ENCODE results near the gene PRKCE.

Gene PRKCE

GRCh38 chr2:45987856-45988255 is 336.4 kb downstream of the PRKCE start:
- Mint-ChIP-seq H3K9me3 (no peaks in the 10 kb centered on the region), H3K27me3 (no peaks in the 10 kb centered on the region), H3K4me1 (no peaks in the 10 kb centered on the region), H3K4me3 (no peak overlapping the region), H3K27ac (no peak overlapping the region), H3K36me3 (no peaks in the 10 kb centered on the region)
- DNase-seq: no peak
- CTCF ChIA-PET: no interaction called here

DNA sequence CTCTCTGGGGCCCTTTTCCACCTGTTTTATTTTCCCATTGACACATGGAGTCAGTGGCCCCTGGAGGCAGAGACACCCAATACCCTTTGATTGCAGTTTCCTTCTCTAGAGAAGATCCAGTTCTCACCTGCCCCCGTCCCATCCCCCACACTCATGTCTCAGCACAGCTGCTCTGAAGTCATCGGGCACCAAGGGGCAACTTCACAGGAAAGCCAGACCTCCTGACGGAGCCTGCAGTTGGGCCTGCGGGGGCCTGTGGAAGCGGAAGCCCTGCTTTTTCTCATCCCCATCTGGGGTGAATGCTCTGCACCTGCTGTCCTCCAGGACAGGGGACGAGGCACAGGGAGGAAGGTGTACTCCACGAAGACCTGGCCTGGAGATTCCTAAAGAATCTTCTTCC is 337.4 kb downstream of the PRKCE start:
- DNase-seq: no peak
- Mint-ChIP-seq H3K4me1 (peaks cover 4% of the 10 kb centered on the region), H3K27ac (no peak overlapping the region), H3K36me3 (no peaks in the 10 kb centered on the region), H3K27me3 (no peaks in the 10 kb centered on the region), H3K4me3 (no peak overlapping the region), H3K9me3 (no peaks in the 10 kb centered on the region)
- CTCF ChIA-PET: no interaction called here

GRCh38 chr2:45990131-45990530 is 338.7 kb downstream of the PRKCE start:
- no peak overlapping the region for H3K27ac Mint-ChIP-seq
- no peaks in the 10 kb centered on the region for H3K9me3 Mint-ChIP-seq
- no peaks in the 10 kb centered on the region for H3K36me3 Mint-ChIP-seq
- DNase-seq: no peak
- peaks cover 4% of the 10 kb centered on the region for H3K4me1 Mint-ChIP-seq
- no peak overlapping the region for H3K4me3 Mint-ChIP-seq
- H3K27me3 Mint-ChIP-seq: no peaks in the 10 kb centered on the region
- CTCF ChIA-PET: interaction anchor here (1.1 kb wide), 1 partner anchor 470 kb away, joined by 3 read pairs; no protein-coding TSS in a partner anchor

DNA sequence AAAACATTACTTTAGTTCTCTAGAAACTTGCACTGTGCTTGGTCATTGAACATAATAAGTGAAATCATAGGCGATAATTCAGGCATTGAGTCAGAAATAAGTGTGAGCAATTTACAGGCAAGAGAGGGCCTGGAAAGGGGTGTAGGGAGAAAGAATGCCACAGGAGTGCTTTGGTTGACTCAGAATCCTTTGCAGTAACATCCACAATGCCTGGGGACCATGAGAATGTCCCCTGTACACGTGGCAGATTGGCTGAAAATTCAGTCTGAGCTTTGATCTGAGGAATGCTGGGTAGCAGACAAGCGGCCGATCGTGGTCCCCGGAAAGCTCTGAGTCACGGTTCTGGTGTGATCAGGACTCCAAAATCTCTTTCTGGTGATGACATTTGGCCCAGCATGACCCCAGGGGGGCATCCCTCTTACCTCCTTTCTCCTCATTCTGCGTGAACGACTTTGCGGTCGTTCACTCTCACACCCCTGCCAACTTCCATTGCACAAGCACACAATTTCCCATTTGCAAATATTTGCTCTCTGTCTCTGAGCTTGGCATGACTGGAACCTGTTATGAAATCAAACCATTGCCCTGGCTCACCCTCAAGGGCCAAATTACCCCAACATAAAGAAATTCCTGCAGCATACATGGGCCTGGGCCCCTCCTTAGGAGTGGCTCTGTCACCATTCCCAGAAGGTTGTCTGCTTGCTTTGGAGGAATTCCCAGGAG is 340.7 kb downstream of the PRKCE start:
- CTCF ChIA-PET: interaction anchor here (1.4 to 1.8 kb wide), 3 partner anchors 9 to 29 kb away, joined by 3 to 6 read pairs (median 5); no protein-coding TSS in a partner anchor
- no peak for DNase-seq
- H3K4me1 Mint-ChIP-seq: peaks cover 4% of the 10 kb centered on the region
- no peak overlapping the region for H3K27ac Mint-ChIP-seq
- H3K36me3 Mint-ChIP-seq: no peaks in the 10 kb centered on the region
- H3K27me3 Mint-ChIP-seq: no peaks in the 10 kb centered on the region
- H3K4me3 Mint-ChIP-seq: no peak overlapping the region
- no peaks in the 10 kb centered on the region for H3K9me3 Mint-ChIP-seq

DNA sequence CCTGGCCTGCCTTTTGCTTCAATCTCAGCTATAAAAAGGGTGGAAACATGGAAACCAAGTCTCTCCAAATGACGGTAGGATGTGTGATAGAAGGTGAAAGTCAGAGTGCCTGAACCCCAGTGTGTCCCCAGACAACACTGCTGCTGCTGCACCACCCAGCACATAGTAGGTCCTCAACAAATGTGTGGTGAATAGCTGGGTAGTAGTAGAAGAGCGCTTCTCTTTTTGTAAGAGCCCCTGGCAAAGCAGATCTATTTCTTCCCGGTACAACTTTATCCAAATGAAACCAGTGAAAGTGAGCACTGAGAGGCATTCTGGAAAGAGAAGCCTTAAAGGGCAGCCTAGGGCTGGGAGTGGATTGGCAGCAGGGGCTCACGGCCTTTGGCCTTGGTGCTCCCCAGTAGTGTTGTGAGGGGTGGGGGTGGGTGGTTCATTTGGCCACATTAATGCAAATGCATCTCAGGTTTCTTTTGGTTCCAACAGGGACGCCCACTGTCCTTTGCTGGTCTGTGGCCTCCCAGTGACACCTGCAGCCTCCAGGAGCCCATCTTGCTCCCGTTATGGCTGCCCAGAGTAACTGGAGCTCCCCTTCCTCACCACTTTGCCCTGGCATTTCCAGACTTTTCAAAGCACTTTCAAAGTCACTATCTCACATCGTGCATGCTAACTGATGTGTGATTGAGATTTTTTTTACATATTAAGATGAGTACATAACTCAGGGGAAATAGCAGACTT is 341.4 kb downstream of the PRKCE start:
- no peaks in the 10 kb centered on the region for H3K27me3 Mint-ChIP-seq
- CTCF ChIA-PET: interaction anchor here (0.7 to 1.8 kb wide), 17 partner anchors 10 to 477 kb away, joined by 3 to 8 read pairs (median 4); no protein-coding TSS in a partner anchor

DNA sequence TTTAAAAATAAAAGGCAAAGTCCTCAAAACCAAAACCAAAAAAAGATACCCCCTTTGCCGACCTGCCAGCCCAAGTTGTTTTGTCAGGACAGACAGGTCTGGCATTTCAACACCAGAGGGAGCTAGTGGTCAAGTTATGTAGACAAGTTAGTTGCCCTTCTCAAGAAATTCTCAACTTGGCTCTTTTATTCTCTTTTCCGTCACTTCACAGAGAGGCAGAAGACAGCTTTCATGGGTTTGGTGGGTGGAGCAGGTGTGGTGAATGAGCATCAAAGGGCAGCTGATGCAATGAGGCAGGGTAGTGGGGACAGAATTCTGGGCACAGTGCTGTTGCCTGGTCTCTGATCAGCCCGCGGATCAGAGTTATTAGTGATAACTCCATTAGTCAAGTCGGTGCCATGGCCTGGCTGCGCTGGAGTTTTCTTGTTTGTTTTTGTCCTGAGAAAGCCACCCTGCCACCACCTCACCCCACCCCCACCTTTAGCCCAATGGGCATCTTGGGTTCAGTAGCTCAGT is 342.1 kb downstream of the PRKCE start:
- no peak overlapping the region for H3K4me3 Mint-ChIP-seq
- DNase-seq: peak; percentile 73
- H3K27ac Mint-ChIP-seq: no peak overlapping the region
- no peaks in the 10 kb centered on the region for H3K9me3 Mint-ChIP-seq
- no peaks in the 10 kb centered on the region for H3K36me3 Mint-ChIP-seq
- H3K27me3 Mint-ChIP-seq: no peaks in the 10 kb centered on the region
- CTCF ChIA-PET: interaction anchor here (0.7 to 1.8 kb wide), 18 partner anchors 9 to 477 kb away, joined by 3 to 8 read pairs (median 4); no protein-coding TSS in a partner anchor
- peaks cover 4% of the 10 kb centered on the region for H3K4me1 Mint-ChIP-seq

More for the DNA sequence above, 341.4 kb downstream of the PRKCE start:
- peaks cover 4% of the 10 kb centered on the region for H3K4me1 Mint-ChIP-seq
- H3K27ac Mint-ChIP-seq: no peak overlapping the region
- no peak overlapping the region for H3K4me3 Mint-ChIP-seq
- no peaks in the 10 kb centered on the region for H3K36me3 Mint-ChIP-seq
- no peaks in the 10 kb centered on the region for H3K9me3 Mint-ChIP-seq
- DNase-seq: no peak

DNA sequence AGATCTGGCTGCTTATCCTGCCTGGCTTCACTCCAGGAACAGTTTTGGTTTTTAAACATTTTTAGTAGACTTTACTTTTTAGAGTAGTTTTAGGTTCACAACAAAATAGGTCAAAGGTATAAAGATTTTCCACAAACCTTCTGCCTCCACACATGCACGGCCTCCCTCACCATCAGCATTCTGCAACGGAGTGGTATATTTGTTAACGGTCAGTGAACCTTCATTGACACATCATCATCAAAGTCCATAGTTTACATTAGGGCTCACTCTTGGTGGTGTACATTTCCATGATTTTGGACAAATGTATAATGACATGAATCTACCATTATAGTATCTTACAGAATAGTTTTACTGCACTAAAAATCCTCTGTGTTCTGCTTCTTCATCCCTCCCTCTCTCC is 342.6 kb downstream of the PRKCE start:
- H3K4me3 Mint-ChIP-seq: no peak overlapping the region

GRCh38 chr2:46000660-46001059 is 349.2 kb downstream of the PRKCE start:
- Mint-ChIP-seq H3K36me3 (no peaks in the 10 kb centered on the region), H3K4me3 (no peak overlapping the region), H3K4me1 (no peaks in the 10 kb centered on the region), H3K27me3 (no peaks in the 10 kb centered on the region), H3K9me3 (no peaks in the 10 kb centered on the region), H3K27ac (no peak overlapping the region)
- CTCF ChIA-PET: no interaction called here
- DNase-seq: no peak

More for the DNA sequence above, 342.6 kb downstream of the PRKCE start:
- Mint-ChIP-seq H3K27me3 (no peaks in the 10 kb centered on the region), H3K4me1 (peaks cover 4% of the 10 kb centered on the region), H3K36me3 (no peaks in the 10 kb centered on the region), H3K27ac (no peak overlapping the region), H3K9me3 (no peaks in the 10 kb centered on the region)
- CTCF ChIA-PET: interaction anchor here (0.7 to 1.8 kb wide), 14 partner anchors 9 to 476 kb away, joined by 3 to 8 read pairs (median 4); no protein-coding TSS in a partner anchor
- no peak for DNase-seq

DNA sequence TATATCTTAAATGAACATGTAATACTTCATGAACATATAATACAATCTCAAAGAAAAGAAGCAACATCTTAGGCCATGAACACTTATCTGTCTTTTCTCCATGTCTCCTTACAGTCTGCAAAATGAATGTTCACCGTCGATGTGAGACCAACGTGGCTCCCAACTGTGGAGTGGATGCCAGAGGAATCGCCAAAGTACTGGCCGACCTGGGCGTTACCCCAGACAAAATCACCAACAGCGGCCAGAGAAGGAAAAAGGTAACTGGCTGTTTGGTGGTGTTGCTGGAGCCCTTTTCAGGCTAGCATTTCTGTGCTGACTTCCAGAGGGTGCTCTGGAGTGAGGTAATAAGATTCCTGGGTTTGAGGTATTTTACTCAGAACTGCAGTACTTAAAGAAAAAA is 349.8 kb downstream of the PRKCE start:
- CTCF ChIA-PET: no interaction called here
- Mint-ChIP-seq H3K9me3 (no peaks in the 10 kb centered on the region), H3K4me1 (no peaks in the 10 kb centered on the region), H3K4me3 (no peak overlapping the region), H3K27me3 (no peaks in the 10 kb centered on the region), H3K36me3 (no peaks in the 10 kb centered on the region), H3K27ac (no peak overlapping the region)
- DNase-seq: no peak

DNA sequence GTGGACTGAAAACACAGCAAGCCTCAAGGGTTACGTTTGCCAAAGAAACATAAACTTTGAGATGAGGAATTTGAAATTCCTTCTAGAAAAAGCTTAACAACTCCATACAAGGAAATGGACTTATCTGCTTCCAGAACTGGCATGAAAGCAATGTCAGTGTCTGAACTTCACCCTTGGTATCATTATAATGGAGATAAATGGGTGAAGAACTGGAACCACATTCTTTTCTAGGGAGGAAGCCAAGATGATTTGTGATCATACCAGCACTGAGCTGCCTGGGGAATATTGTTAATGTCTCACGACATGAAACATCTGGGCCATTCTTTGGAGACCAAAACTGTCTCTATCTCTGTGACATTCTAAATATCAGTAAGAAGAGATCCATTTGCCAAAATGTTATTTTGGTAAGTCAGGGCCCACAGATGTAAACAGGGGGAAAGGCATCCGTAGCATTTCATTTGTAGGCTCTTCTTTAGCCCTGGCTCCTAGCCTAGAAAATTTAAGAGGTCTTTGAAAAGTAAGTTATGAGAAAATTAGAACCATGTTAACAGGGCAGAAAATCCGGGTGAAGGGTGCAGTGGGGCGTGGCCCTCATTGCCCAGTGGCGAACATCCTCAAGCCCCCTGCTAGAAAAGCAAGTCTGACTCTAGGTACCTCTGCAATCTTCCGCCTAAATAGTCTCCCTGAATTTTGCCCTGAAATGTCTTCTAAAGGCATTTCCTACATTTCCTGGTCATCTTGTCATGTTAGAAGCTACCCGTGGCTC is 350.4 kb downstream of the PRKCE start:
- no peaks in the 10 kb centered on the region for H3K36me3 Mint-ChIP-seq
- H3K4me1 Mint-ChIP-seq: no peaks in the 10 kb centered on the region
- no peaks in the 10 kb centered on the region for H3K9me3 Mint-ChIP-seq
- no peak for DNase-seq
- no peaks in the 10 kb centered on the region for H3K27me3 Mint-ChIP-seq
- no peak overlapping the region for H3K27ac Mint-ChIP-seq
- no peak overlapping the region for H3K4me3 Mint-ChIP-seq
- CTCF ChIA-PET: interaction anchor here (1.4 kb wide), 1 partner anchor 9 kb away, joined by 8 read pairs; no protein-coding TSS in a partner anchor

GRCh38 chr2:46002507-46002883 is 351.0 kb downstream of the PRKCE start:
- no peak for DNase-seq
- Mint-ChIP-seq H3K9me3 (no peaks in the 10 kb centered on the region), H3K27me3 (no peaks in the 10 kb centered on the region), H3K36me3 (no peaks in the 10 kb centered on the region), H3K4me1 (no peaks in the 10 kb centered on the region), H3K27ac (no peak overlapping the region), H3K4me3 (no peak overlapping the region)
- CTCF ChIA-PET: interaction anchor here (1.4 kb wide), 1 partner anchor 9 kb away, joined by 8 read pairs; no protein-coding TSS in a partner anchor

DNA sequence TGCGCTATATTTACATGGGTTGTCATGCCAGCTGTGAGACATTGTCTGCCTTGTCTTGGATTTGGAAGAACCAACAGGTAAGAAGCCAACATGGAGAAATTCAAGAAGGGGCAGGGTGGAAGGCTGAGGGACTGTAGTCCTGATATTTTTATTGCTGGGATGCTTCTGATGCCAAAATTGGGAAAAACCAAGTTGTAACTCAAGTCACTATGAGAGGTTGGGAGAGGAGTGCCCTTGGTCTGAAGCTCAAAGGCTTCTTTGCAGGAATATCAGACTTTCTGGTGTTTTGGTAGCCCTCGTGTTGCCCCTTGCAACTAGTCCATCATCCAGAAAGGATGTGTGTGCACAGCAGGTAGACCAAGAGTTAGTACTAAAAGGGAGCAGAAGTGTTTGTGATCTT is 351.5 kb downstream of the PRKCE start:
- no peaks in the 10 kb centered on the region for H3K9me3 Mint-ChIP-seq
- H3K27ac Mint-ChIP-seq: no peak overlapping the region
- H3K4me1 Mint-ChIP-seq: no peaks in the 10 kb centered on the region
- H3K27me3 Mint-ChIP-seq: no peaks in the 10 kb centered on the region
- no peak for DNase-seq
- H3K4me3 Mint-ChIP-seq: no peak overlapping the region
- CTCF ChIA-PET: interaction anchor here (1.4 kb wide), 1 partner anchor 10 kb away, joined by 8 read pairs; no protein-coding TSS in a partner anchor
- H3K36me3 Mint-ChIP-seq: no peaks in the 10 kb centered on the region

DNA sequence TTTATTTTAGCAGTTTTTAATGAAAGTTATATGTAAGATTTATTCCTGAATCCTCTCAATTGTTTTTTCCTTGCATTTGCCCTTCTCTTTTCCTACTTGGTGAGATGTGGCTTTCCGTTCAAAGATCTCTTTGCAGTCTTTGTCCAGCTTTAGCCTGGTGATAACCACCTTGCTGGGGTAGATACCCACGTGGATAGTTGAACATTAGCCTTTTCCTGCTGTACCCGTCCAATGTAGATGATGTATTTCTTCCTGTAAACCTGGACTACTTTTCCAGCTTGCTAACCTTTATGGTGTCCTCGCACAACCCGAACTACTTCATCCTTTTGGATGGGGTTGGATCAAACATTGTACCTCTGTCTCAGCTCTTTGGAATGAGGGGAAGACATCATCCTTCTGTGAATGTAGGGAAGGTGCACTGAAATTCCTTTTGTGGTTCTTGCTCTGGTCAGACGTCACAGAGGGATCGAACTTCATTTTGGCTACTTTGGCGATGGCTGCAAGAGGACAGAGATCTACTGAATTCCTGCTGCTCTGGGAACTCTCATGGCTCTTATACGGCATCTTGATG is 352.5 kb downstream of the PRKCE start:
- Mint-ChIP-seq H3K9me3 (no peaks in the 10 kb centered on the region), H3K36me3 (no peaks in the 10 kb centered on the region), H3K27ac (no peak overlapping the region), H3K4me3 (no peak overlapping the region), H3K4me1 (peaks cover 2% of the 10 kb centered on the region), H3K27me3 (no peaks in the 10 kb centered on the region)
- CTCF ChIA-PET: interaction anchor here (1.3 kb wide), 1 partner anchor 11 kb away, joined by 5 read pairs; no protein-coding TSS in a partner anchor
- DNase-seq: no peak
